DND-41 (cell line): ENCODE measurements around the gene PBX3.
A peak's percentile ranks its signal among the peaks of the same experiment; 100 is the strongest.

Experiments used
- ATAC-seq: fragments of 200-7000 bp; cut with Tn5 transposase; 3 replicates; pipeline ENCODE4 v1.9.1; 2021; ENCODE audit warnings: low read depth; ENCODE audit not compliant: insufficient read depth
- DNase-seq: peaks from one replicate; pipeline ENCODE4 v3.0.0-alpha.2; 2020
- H2AFZ ChIP-seq: 2 replicates; pipeline ENCODE4 v1.6.0; 2012; ENCODE audit warnings: low read depth, low read length
- H3K27ac ChIP-seq: 2 replicates; pipeline ENCODE4 v1.5.1; 2012; ENCODE audit warnings: low read length, inconsistent platforms
- H3K27me3 ChIP-seq: fragments of 200-600 bp; sonication (generic); 2 replicates; pipeline ENCODE4 v1.6.0; 2012; ENCODE audit warnings: low read length, mild to moderate bottlenecking, inconsistent platforms; ENCODE audit not compliant: insufficient read depth, poor library complexity
- H3K36me3 ChIP-seq: 2 replicates; pipeline ENCODE4 v1.5.1; 2012; ENCODE audit warnings: low read length, inconsistent platforms; ENCODE audit not compliant: insufficient read depth
- H3K4me1 ChIP-seq: 2 replicates; pipeline ENCODE4 v1.5.1; 2012; ENCODE audit warnings: mild to moderate bottlenecking, low read length; ENCODE audit not compliant: insufficient read depth
- H3K4me2 ChIP-seq: 2 replicates; pipeline ENCODE4 v1.6.0; 2012; ENCODE audit warnings: mild to moderate bottlenecking, moderate library complexity, low read length, inconsistent platforms; ENCODE audit not compliant: insufficient read depth
- H3K4me3 ChIP-seq, 2 experiments: fragments of 200-600 bp in 1 of 2; shearing (Covaris generic) in 1 of 2; 2 replicates each; pipeline ENCODE4 v1.5.1; 2012 to 2016; ENCODE audit warnings: inconsistent platforms in 2 of 2, low read length in 2 of 2, mild to moderate bottlenecking in 2 of 2, low read depth in 1 of 2, moderate library complexity in 1 of 2
- H3K79me2 ChIP-seq: 2 replicates; pipeline ENCODE4 v1.6.0; 2012; ENCODE audit warnings: low read length, inconsistent platforms; ENCODE audit not compliant: insufficient read depth
- H3K9ac ChIP-seq: 2 replicates; pipeline ENCODE4 v1.6.0; 2012; ENCODE audit warnings: low read depth, mild to moderate bottlenecking, inconsistent platforms, low read length, moderate library complexity
- H3K9me3 ChIP-seq: 2 replicates; pipeline ENCODE4 v1.5.1; 2012; ENCODE audit warnings: low read length, moderate library complexity, mild to moderate bottlenecking, inconsistent platforms; ENCODE audit not compliant: insufficient read depth, severe bottlenecking
- H4K20me1 ChIP-seq: 2 replicates; pipeline ENCODE4 v1.6.0; 2012; ENCODE audit warnings: low read length; ENCODE audit not compliant: insufficient read depth
- EZH2 ChIP-seq: IDR thresholded peaks from 3 replicates; pipeline ENCODE4 v1.6.1; 2012; ENCODE audit warnings: borderline replicate concordance, low read depth, mild to moderate bottlenecking, moderate library complexity, low read length, inconsistent platforms; ENCODE audit not compliant: severe bottlenecking
- TF ChIP-seq, protein P1 (sequence below): IDR thresholded peaks from 2 replicates; pipeline ENCODE4 v1.5.1; 2012; ENCODE audit warnings: borderline replicate concordance, low read length, moderate library complexity, mild to moderate bottlenecking; ENCODE audit not compliant: poor library complexity, severe bottlenecking; ENCODE audit errors: extremely low read depth

Gene PBX3

DNA sequence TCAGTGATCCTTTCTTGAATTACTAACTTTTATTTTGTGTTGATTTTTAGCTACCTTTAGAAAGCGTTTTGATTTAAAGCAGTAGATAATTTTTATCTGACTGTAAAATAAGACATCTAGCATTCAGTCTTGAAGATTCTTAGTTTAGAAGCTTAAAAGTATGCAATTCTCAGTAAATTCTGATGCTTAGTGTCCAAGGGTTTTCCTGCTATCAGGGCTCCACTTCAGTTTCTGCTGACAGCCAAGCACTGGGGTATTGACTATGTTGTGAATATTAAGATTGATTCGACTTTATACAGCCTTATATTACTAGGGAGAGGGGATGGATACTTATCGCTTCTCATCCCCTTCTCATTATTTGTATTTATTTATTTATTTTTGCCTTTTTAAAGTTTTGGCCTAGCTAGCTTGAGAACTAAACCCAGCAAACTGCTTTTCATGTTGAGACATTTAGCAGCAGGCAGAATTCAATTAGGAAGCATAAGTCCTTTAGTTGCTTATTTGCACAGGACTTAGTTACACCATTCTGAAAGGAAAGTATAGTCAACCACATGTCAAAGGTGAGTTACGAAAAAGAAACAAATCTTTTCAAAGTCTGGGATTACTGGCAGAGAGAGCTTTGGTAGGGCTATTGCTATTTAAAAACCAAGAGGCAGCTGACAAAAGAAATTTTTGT is 2.9 kb downstream of the PBX3 start:
- Histone ChIP-seq H3K4me2 (peak overlapping the region; percentile 96; the same call in 1 of the 2 replicates), H3K9me3 (no peaks in the 10 kb centered on the region), H3K36me3 (peaks cover 17% of the 10 kb centered on the region), H3K4me3 (no peak overlapping the region), H3K27ac (no peak overlapping the region), H3K4me1 (peaks cover 52% of the 10 kb centered on the region), H4K20me1 (peaks cover 7% of the 10 kb centered on the region; the same call in 1 of the 2 replicates), H2AFZ (no peak overlapping the region), H3K27me3 (no peaks in the 10 kb centered on the region), H3K9ac (peak overlapping the region; percentile 17; the same call in 1 of the 2 replicates), H3K79me2 (peaks cover 46% of the 10 kb centered on the region)
- TF ChIP-seq, protein P1, sequence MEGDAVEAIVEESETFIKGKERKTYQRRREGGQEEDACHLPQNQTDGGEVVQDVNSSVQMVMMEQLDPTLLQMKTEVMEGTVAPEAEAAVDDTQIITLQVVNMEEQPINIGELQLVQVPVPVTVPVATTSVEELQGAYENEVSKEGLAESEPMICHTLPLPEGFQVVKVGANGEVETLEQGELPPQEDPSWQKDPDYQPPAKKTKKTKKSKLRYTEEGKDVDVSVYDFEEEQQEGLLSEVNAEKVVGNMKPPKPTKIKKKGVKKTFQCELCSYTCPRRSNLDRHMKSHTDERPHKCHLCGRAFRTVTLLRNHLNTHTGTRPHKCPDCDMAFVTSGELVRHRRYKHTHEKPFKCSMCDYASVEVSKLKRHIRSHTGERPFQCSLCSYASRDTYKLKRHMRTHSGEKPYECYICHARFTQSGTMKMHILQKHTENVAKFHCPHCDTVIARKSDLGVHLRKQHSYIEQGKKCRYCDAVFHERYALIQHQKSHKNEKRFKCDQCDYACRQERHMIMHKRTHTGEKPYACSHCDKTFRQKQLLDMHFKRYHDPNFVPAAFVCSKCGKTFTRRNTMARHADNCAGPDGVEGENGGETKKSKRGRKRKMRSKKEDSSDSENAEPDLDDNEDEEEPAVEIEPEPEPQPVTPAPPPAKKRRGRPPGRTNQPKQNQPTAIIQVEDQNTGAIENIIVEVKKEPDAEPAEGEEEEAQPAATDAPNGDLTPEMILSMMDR = no peak
- no peak for TF ChIP-seq EZH2
- ATAC-seq (no peak), DNase-seq (no peak)

GRCh38 chr9:125750627-125751011 is 3.4 kb downstream of the PBX3 start:
- no peak for DNase-seq
- ATAC-seq = no peak
- peak overlapping the region; percentile 96; the same call in 1 of the 2 replicates for H3K4me2 ChIP-seq
- peaks cover 46% of the 10 kb centered on the region for H3K4me1 ChIP-seq
- TF ChIP-seq EZH2 = no peak
- TF ChIP-seq, protein P1 = no peak
- H3K36me3 ChIP-seq = peaks cover 17% of the 10 kb centered on the region
- H3K27ac ChIP-seq = no peak overlapping the region
- H3K27me3 ChIP-seq = no peaks in the 10 kb centered on the region
- H3K9ac ChIP-seq = peak overlapping the region; percentile 17; the same call in 1 of the 2 replicates
- H4K20me1 ChIP-seq = peaks cover 7% of the 10 kb centered on the region; the same call in 1 of the 2 replicates
- no peak overlapping the region for H2AFZ ChIP-seq
- H3K9me3 ChIP-seq = no peaks in the 10 kb centered on the region
- H3K4me3 ChIP-seq = no peak overlapping the region
- peaks cover 46% of the 10 kb centered on the region for H3K79me2 ChIP-seq

DNA sequence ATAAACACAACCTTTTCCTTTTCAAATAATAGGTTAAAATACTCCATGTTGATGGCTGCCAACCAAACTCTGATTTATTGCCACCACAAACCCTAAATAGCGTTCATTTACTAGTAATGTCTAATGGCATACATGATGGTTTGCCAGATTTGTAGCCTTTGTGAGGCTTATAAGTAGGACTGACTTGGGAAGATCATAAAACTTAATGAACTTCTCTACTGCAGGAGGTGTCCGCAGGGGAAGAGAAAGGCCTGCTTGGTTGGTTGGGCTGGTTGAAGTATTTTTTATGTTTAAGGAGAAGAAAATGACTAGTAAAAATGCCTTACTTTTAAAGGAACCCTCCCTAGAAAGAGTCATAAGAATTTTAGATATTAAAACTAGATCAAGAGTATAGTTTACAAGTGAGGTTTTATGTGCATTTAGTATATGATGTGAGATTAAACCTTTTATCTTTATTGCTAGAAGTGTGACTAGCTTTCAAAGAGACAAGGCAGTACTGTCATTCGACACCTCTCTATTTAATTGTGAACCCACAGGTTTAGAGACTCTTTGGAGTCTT is 5.0 kb downstream of the PBX3 start:
- Histone ChIP-seq H3K79me2 (peaks cover 52% of the 10 kb centered on the region), H3K36me3 (peaks cover 25% of the 10 kb centered on the region)

More for the DNA sequence above, 5.0 kb downstream of the PBX3 start:
- peaks cover 39% of the 10 kb centered on the region for H3K4me1 ChIP-seq
- ATAC-seq (no peak), DNase-seq (no peak)
- peaks cover 10% of the 10 kb centered on the region; the same call in 1 of the 2 replicates for H4K20me1 ChIP-seq
- no peak overlapping the region for H3K27ac ChIP-seq
- H2AFZ ChIP-seq = no peak overlapping the region
- H3K9me3 ChIP-seq = no peaks in the 10 kb centered on the region
- no peak overlapping the region for H3K9ac ChIP-seq
- no peak for TF ChIP-seq EZH2
- TF ChIP-seq, protein P1 = no peak
- H3K4me2 ChIP-seq = peak overlapping the region; percentile 43; the same call in 1 of the 2 replicates
- H3K4me3 ChIP-seq = no peak overlapping the region
- H3K27me3 ChIP-seq = no peaks in the 10 kb centered on the region
